ENCODE measurements around the gene IFITM10.

GRCh38 chr11:1694846-1695547 lies 55.4 kb downstream of the IFITM10 start:
- TF ChIP-seq CTCF (IDR thresholded peaks at IDR 0.05) = no peak
- TF ChIP-seq POLR2A (IDR thresholded peaks at IDR 0.05) = no peak
